Measurements from ENCODE around the gene FKRP. TPM values are rescaled to one million over a fixed set of nuclear protein-coding genes. Genes with fewer than 3 reads are reported as not detected.
"Not testable (repeated sequence)": the region's sequence is repeated elsewhere in the genome, so short reads cannot be mapped to it uniquely, and the experiment has no call there.

FKRP gene
- total RNA-seq, 1 donor: 19.1 TPM

GRCh38 chr19:46755853-46756543, 10.1 kb downstream of the FKRP start:
- DNase-seq (ENCODE audit: low read depth in 2 of 3, low spot score in 2 of 3): no peak

GRCh38 chr19:46756544-46756888, 10.7 kb downstream of the FKRP start:
- peak in 1 of 3 donors; percentile 22 for DNase-seq (ENCODE audit: low read depth in 2 of 3, low spot score in 2 of 3)

- no peak for DNase-seq (ENCODE audit: low read depth in 2 of 3, low spot score in 2 of 3)
Observed at GRCh38 chr19:46759206-46759605, 13.3 kb downstream of the FKRP start.

- no peak for DNase-seq (ENCODE audit: low read depth in 2 of 3, low spot score in 2 of 3)
Observed at GRCh38 chr19:46759817-46760333, 14.0 kb downstream of the FKRP start.

- no peak for DNase-seq (ENCODE audit: low read depth in 2 of 3, low spot score in 2 of 3)
Observed at GRCh38 chr19:46760363-46760762, 14.5 kb downstream of the FKRP start.

- DNase-seq (ENCODE audit: low read depth in 2 of 3, low spot score in 2 of 3): not testable (repeated sequence)
Observed at GRCh38 chr19:46760897-46761296, 15.0 kb downstream of the FKRP start.

GRCh38 chr19:46761418-46761831, 15.6 kb downstream of the FKRP start:
- no peak for DNase-seq (ENCODE audit: low read depth in 2 of 3, low spot score in 2 of 3)

GRCh38 chr19:46762245-46762890, 16.5 kb downstream of the FKRP start:
- DNase-seq (ENCODE audit: low read depth in 2 of 3, low spot score in 2 of 3): no peak

GRCh38 chr19:46764817-46765291, 19.0 kb downstream of the FKRP start:
- DNase-seq (ENCODE audit: low read depth in 2 of 3, low spot score in 2 of 3): no peak

- peak in 1 of 3 donors; percentile 67 for DNase-seq (ENCODE audit: low read depth in 2 of 3, low spot score in 2 of 3)
Observed at GRCh38 chr19:46766569-46767317, 20.9 kb downstream of the FKRP start.

GRCh38 chr19:46768746-46769145, 22.9 kb downstream of the FKRP start:
- not testable (repeated sequence) for DNase-seq (ENCODE audit: low read depth in 2 of 3, low spot score in 2 of 3)

- DNase-seq (ENCODE audit: low read depth in 2 of 3, low spot score in 2 of 3): no peak
Observed at GRCh38 chr19:46772170-46773017, 26.5 kb downstream of the FKRP start.

- no peak for DNase-seq (ENCODE audit: low read depth in 2 of 3, low spot score in 2 of 3)
Observed at GRCh38 chr19:46773018-46773399, 27.2 kb downstream of the FKRP start.

GRCh38 chr19:46775642-46776258, 29.9 kb downstream of the FKRP start:
- no peak for DNase-seq (ENCODE audit: low read depth in 2 of 3, low spot score in 2 of 3)

- no peak for DNase-seq (ENCODE audit: low read depth in 2 of 3, low spot score in 2 of 3)
Observed at GRCh38 chr19:46776927-46777911, 31.4 kb downstream of the FKRP start.

GRCh38 chr19:46777956-46778645, 32.2 kb downstream of the FKRP start:
- peak in 1 of 3 donors; percentile 67 for DNase-seq (ENCODE audit: low read depth in 2 of 3, low spot score in 2 of 3)

GRCh38 chr19:46782355-46783019, 36.6 kb downstream of the FKRP start:
- DNase-seq (ENCODE audit: low read depth in 2 of 3, low spot score in 2 of 3): no peak

- DNase-seq (ENCODE audit: low read depth in 2 of 3, low spot score in 2 of 3): no peak
Observed at GRCh38 chr19:46783670-46784069, 37.8 kb downstream of the FKRP start.

All from hematopoietic multipotent progenitor cell (in vitro differentiated cells).